ENCODE results near the gene RPS6KA5. TPM values are rescaled to one million over a fixed set of nuclear protein-coding genes. Genes with fewer than 3 reads are reported as not detected.

Gene RPS6KA5
- total RNA-seq, 1 experiment from 2014 or later, result 3.8 TPM

DNA sequence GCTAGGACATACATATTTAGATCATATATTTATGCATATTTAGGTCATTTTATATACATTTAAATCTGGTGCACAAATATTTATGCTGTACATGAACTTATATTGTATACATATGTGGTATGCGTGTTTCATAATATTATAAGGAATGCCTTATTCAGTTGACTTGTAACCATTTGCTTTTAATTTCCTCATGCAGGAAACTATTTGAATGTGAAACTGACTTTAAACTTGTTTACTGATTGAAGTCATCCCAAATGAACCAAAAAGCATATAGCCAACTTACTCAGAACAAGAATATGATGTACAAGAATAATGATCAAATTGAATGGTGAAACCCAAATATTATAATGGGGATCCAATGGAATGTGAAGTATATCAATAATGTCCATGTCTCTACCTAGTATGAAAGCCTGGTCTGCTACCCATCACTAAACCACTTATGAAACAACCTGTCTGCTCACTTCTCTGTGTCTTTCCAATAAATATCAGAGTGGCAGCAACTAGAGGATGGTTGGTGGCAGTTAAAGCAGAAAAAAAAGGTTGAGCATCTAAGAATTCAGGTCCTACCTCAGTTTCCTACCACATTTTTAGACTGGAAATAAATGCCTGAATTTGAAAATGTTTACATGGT lies 38.3 kb downstream of the RPS6KA5 start:
- no peaks in the 10 kb centered on the region for H3K4me1 Mint-ChIP-seq
- no peak for DNase-seq
- Histone ChIP-seq H4K20me1 (ENCODE audit: control insufficient read depth, insufficient read depth, insufficient read length) (no peaks in the 10 kb centered on the region), H2BK5ac (ENCODE audit: insufficient read length, low read length) (no peak overlapping the region), H3K23me2 (ENCODE audit: insufficient read length, low read depth, low read length, poor library complexity, severe bottlenecking) (no peaks in the 10 kb centered on the region), H2BK20ac (ENCODE audit: low read depth, low read length, poor library complexity, severe bottlenecking) (no peak overlapping the region), H4K5ac (ENCODE audit: insufficient read length, low read depth, low read length) (no peak overlapping the region), H2BK15ac (ENCODE audit: low read depth, low read length) (no peak overlapping the region), H3K18ac (ENCODE audit: insufficient read length, low read depth, low read length) (no peak overlapping the region), H3K14ac (ENCODE audit: insufficient read depth, low read length) (no peak overlapping the region), H2BK12ac (ENCODE audit: insufficient read length, low read depth, low read length) (no peak overlapping the region), H3K23ac (ENCODE audit: insufficient read length, low read depth, low read length) (no peak overlapping the region), H3K27ac (ENCODE audit: insufficient read length, low read depth, low read length) (no peak overlapping the region), H3K9me3 (ENCODE audit: control insufficient read depth, low read depth, low read length) (no peaks in the 10 kb centered on the region), H3K9ac (ENCODE audit: extremely low read depth, insufficient read length, low read length) (no peak overlapping the region), H3K4ac (ENCODE audit: low read depth, low read length) (no peak overlapping the region), H3K79me1 (ENCODE audit: insufficient read depth, low read depth, low read length, poor library complexity, severe bottlenecking) (no peaks in the 10 kb centered on the region), H4K91ac (ENCODE audit: insufficient read length, low read depth, low read length) (no peak overlapping the region), H3K4me1 (ENCODE audit: insufficient read depth, low read length) (no peaks in the 10 kb centered on the region), H4K8ac (replicated peaks; ENCODE audit: insufficient read length, low read depth, low read length) (no peak overlapping the region), H3K56ac (ENCODE audit: insufficient read length, low read depth, low read length) (no peak overlapping the region), H3K27me3 (ENCODE audit: insufficient read depth, low read length) (no peaks in the 10 kb centered on the region), H2AK5ac (ENCODE audit: insufficient read length, low read length) (no peak overlapping the region), H3K79me2 (ENCODE audit: insufficient read depth, low read length) (no peaks in the 10 kb centered on the region), H3T11ph (ENCODE audit: low read length) (no peak overlapping the region), H3K4me2 (ENCODE audit: insufficient read depth, insufficient read length, low read length) (no peak overlapping the region), H2AFZ (ENCODE audit: low read length) (no peak overlapping the region), H2BK120ac (ENCODE audit: low read depth, low read length, poor library complexity, severe bottlenecking) (no peak overlapping the region)
- TF ChIP-seq, protein P1, sequence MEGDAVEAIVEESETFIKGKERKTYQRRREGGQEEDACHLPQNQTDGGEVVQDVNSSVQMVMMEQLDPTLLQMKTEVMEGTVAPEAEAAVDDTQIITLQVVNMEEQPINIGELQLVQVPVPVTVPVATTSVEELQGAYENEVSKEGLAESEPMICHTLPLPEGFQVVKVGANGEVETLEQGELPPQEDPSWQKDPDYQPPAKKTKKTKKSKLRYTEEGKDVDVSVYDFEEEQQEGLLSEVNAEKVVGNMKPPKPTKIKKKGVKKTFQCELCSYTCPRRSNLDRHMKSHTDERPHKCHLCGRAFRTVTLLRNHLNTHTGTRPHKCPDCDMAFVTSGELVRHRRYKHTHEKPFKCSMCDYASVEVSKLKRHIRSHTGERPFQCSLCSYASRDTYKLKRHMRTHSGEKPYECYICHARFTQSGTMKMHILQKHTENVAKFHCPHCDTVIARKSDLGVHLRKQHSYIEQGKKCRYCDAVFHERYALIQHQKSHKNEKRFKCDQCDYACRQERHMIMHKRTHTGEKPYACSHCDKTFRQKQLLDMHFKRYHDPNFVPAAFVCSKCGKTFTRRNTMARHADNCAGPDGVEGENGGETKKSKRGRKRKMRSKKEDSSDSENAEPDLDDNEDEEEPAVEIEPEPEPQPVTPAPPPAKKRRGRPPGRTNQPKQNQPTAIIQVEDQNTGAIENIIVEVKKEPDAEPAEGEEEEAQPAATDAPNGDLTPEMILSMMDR (conservative IDR thresholded peaks at IDR 0.05), result no peak
- no peaks in the 10 kb centered on the region for H3K27me3 Mint-ChIP-seq (ENCODE audit: low read depth)
- H3K4me3 Mint-ChIP-seq, result no peak overlapping the region
- peak overlapping the region in 1 of 3 experiments; percentile 44; a peak in 1 of 7 replicates for H3K27ac Mint-ChIP-seq
- no peaks in the 10 kb centered on the region for H3K9me3 Mint-ChIP-seq
- H3K36me3 Mint-ChIP-seq (ENCODE audit: insufficient read depth in 1 of 3, low read depth in 3 of 3), result no peaks in the 10 kb centered on the region
- WGBS (ENCODE audit: extremely low coverage, insufficient read length, low lambda C conversion rate), result no CpG with 5 or more reads among the region's 1 CpG
